Stomach (tissue), 9 donors: ENCODE measurements around the gene SLC4A4. TPM values are rescaled to one million over a fixed set of nuclear protein-coding genes. Genes with fewer than 3 reads are reported as not detected.

Source experiments
- DNase-seq, 2 donors: peaks; one replicate each; pipeline versions ENCODE4 v3.0.0 to v3.0.0-alpha.2; 2013 to 2019
- H3K27ac ChIP-seq, 5 donors: fragments of 200-600 bp in 4 of 5; sonication (generic) in 4 of 5; one replicate each; pipeline ENCODE4 v1.5.1; 2013 to 2019; ENCODE audit warnings: mild to moderate bottlenecking in 1 of 5, moderate library complexity in 1 of 5
- H3K27me3 ChIP-seq, 3 donors: fragments of 200-600 bp; sonication (generic); one replicate each; pipeline ENCODE4 v1.5.1; 2017 to 2019; ENCODE audit warnings: mixed run types in 1 of 3
- H3K36me3 ChIP-seq, 4 donors: fragments of 200-600 bp; sonication (generic); 1 replicate in 3 of 4; 2 replicates in 1 of 4; pipeline ENCODE4 v1.5.1; 2016 to 2019
- H3K4me1 ChIP-seq, 4 donors: fragments of 200-600 bp; sonication (generic); one replicate each; pipeline ENCODE4 v1.5.1; 2016 to 2019
- H3K4me3 ChIP-seq, 4 donors: fragments of 200-600 bp; sonication (generic) in 3 of 4; one replicate each; pipeline ENCODE4 v1.5.1; 2016 to 2019; ENCODE audit warnings: mild to moderate bottlenecking in 1 of 4
- H3K9me3 ChIP-seq, 4 donors: fragments of 200-600 bp; sonication (generic); one replicate each; pipeline ENCODE4 v1.5.1; 2016 to 2019
- EP300 ChIP-seq: sonication (generic); formaldehyde crosslinking; IDR thresholded peaks from one replicate; pipeline ENCODE4 v1.6.1; 2017; ENCODE audit warnings: antibody characterized with exemption
- POLR2A ChIP-seq, 4 donors: fragments of 450-650 bp; IDR thresholded peaks; one replicate each; pipeline ENCODE4 v1.6.1; 2016; ENCODE audit warnings: antibody characterized with exemption in 4 of 4, control low read depth in 2 of 4, mild to moderate bottlenecking in 1 of 4, moderate library complexity in 1 of 4
- POLR2AphosphoS5 ChIP-seq, 3 donors: sonication (generic); formaldehyde crosslinking; IDR thresholded peaks; one replicate each; pipeline ENCODE4 v1.6.1; 2016; ENCODE audit warnings: antibody characterized with exemption in 3 of 3
- WGBS, 5 donors: extraction: QIAGEN DNeasy Blood & Tissue Kit in 3 of 5; methylation state at CpG; one replicate each; pipeline versions ENCODE4 v1.1.5 to v1.1.7; 2013 to 2018; 5-methylcytosine and 5-hydroxymethylcytosine counted together
- intact Hi-C: fragments of 100-400 bp; cut with DNase I; formaldehyde crosslinking; loops from one replicate; pipeline ENCODE4 v1.15.1; 2023; ENCODE audit warnings: low total_unique reads
- polyA plus RNA-seq, 3 donors: library from polyadenylated mRNA; stranded (reverse); fragments of 200-250 nt; gene quantifications; one replicate each; pipeline ENCODE4 v1.2.3, GENCODE V29; 2013
- total RNA-seq, 5 donors: library from RNA; depleted of rRNA; stranded (reverse); fragments of >200 nt; gene quantifications; one replicate each; pipeline versions ENCODE4 v1.1.0 to v1.2.3, GENCODE V29; 2014 to 2016
- TF ChIP-seq, protein P1 (sequence below), 7 experiments: fragments of 450-650 bp in 4 of 7; fragments of 200-600 bp in 3 of 7; sonication (generic) in 3 of 7; IDR thresholded peaks; one replicate each; pipeline ENCODE4 v1.5.1; 2016 to 2019; ENCODE audit warnings: antibody characterized with exemption in 7 of 7, control low read depth in 2 of 7, mild to moderate bottlenecking in 1 of 7
- donor health status: healthy with polysubstance abuse.
- donor health status: Bipolar disorder and iron deficiency.
- donor health status: healthy.

The SLC4A4 gene
- total and polyA plus RNA-seq, 8 donors: 1.8 to 95.3 (median 12.8) TPM

DNA sequence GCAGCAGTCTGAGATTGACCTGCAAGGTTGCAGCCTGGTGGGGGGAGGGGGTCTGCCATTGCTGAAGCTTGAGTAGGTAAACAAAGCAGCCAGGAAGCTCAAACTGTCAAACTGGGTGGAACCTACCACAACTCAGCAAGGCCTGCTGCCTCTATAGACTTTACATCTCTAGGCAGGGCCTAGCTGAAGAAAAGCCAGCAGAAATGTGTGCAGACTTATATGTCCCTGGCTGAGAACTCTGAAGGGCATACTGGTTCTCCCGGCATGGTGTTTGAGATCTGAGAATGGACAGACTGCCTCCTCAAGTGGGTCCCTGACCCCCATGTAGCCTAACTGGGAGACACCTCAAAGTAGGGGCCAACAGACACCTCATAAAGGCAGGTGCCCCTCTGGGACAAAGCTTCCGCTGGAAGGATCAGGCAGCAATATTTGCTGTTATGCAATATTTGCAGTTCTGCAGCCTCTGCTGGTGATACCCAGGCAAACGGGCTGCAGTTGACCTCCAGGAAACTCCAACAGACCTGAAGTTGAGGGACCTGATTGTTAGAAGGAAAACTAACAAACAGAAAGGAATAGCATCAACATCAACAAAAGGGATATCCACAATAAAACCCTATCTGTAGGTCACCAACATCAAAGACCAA lies 277.5 kb downstream of the SLC4A4 start:
- H3K27me3 ChIP-seq: no peaks in the 10 kb centered on the region
- no peak overlapping the region for H3K27ac ChIP-seq
- intact Hi-C loops: no loop called here
- no peak for TF ChIP-seq POLR2AphosphoS5 (IDR thresholded peaks at IDR 0.05)
- TF ChIP-seq POLR2A (IDR thresholded peaks at IDR 0.05): no peak
- no peak for TF ChIP-seq EP300
- TF ChIP-seq, protein P1, sequence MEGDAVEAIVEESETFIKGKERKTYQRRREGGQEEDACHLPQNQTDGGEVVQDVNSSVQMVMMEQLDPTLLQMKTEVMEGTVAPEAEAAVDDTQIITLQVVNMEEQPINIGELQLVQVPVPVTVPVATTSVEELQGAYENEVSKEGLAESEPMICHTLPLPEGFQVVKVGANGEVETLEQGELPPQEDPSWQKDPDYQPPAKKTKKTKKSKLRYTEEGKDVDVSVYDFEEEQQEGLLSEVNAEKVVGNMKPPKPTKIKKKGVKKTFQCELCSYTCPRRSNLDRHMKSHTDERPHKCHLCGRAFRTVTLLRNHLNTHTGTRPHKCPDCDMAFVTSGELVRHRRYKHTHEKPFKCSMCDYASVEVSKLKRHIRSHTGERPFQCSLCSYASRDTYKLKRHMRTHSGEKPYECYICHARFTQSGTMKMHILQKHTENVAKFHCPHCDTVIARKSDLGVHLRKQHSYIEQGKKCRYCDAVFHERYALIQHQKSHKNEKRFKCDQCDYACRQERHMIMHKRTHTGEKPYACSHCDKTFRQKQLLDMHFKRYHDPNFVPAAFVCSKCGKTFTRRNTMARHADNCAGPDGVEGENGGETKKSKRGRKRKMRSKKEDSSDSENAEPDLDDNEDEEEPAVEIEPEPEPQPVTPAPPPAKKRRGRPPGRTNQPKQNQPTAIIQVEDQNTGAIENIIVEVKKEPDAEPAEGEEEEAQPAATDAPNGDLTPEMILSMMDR (IDR thresholded peaks at IDR 0.05): no peak
- no peak for DNase-seq
- 77 to 88% (median 81%) methylated on average over 3 of the region's 3 CpGs for WGBS, 5 donors
- H3K4me3 ChIP-seq: no peak overlapping the region
- H3K9me3 ChIP-seq: peaks cover 0 to 8% (median 0%) of the 10 kb centered on the region in 4 donors
- H3K4me1 ChIP-seq: no peaks in the 10 kb centered on the region
- H3K36me3 ChIP-seq: no peaks in the 10 kb centered on the region
